Fibroblast of peridontal ligament (primary cell): ENCODE results near the gene DYNAP.

Source experiments
- DNase-seq: peaks from one replicate; pipeline ENCODE4 v3.0.0-alpha.2; 2010; ENCODE audit errors: extremely low read depth

DYNAP gene

DNA sequence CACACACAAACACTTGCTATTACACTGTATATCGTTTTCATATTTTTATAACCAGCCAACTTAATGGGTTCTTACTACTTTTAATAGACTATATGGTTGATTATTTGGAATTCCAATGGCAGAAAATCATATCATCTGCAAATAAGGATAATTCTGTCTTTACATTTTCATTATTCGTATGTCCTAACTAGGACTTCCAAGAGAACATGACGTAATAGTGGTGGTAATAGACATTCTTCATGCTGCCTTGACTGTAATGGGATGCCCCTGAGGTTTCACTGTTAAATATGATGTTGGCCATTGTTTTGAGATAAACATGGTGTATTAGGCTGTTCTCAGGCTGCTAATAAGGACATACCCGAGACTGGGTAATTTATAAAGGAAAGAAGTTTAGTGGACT lies 45.2 kb downstream of the DYNAP start:
- no peak for DNase-seq

DNA sequence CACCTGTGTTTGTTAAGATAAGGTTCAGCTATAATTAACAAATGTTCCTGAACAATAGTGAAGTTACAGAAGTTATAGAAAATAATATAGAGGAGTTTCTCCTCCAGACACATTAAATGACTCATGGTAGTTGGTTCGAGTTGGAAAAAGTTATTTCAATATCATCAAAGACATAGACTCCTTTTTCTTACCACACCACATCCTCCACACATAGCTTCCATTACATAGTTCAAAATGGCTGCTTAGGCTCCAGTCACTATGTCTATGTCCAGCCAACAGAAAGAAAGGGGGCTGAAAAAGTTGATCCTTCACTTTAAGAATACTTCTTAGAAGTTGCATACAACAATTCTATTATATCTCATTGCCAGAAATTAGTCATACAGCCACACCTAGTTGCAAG lies 50.7 kb downstream of the DYNAP start:
- DNase-seq, result no peak

GRCh38 chr18:54647176-54647575 lies 56.1 kb downstream of the DYNAP start:
- peak; percentile 10 for DNase-seq
